SIG-M5 (cell line): Measurements from ENCODE around the gene ARMH4.

Experiments used
- DNase-seq: peaks from one replicate; lab custom pipeline; 2025; lab: John Stamatoyannopoulos, UW

ARMH4 gene

DNA sequence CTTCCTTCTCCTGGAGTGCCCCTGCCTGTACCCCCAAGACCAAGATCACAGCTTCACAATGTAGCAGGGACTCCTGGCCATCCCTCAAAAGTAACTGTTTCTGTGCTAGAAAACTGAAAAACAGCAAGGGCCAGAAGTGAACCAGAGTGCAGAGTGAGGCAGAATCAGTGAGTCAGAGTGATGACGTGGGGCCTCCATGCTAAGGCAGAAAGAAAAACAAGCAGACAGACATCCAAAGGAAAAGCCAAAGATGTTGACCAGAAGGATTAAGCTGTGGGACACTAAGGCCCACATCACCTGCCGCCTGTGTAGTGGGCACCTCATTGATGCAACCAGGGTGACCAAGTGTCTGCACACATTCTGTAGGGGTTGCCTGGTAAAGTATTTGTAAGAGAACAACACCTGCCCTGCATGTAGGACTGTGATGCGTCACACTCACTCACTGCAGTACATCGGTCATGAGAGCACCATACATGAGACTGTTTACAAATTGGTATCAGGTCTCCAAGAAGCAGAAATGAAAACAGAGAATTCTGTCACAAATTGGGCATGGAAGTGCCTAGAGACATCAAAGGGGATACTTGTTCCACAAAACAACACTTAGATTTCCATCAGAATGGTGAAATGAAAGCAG lies 51.2 kb downstream of the ARMH4 start:
- DNase-seq, result no peak

DNA sequence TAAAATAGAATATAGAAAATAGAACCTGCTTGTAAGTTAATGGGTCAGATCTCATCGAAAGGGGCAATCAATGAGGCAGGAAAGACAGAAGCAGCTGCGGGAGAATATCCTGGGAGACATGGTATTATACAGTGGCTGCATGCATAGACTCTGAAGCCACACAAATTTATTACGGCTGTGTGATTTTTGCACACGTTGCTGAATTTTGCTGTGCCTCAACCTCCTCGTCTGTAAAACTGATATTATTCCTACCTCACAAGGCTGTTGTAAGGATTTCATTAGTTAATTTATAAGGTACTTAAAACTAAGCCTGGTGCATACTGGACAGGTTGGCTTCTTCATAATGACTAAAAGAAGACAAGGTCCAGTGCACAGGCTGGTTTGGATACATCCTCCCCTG lies 52.3 kb downstream of the ARMH4 start:
- DNase-seq, result no peak

DNA sequence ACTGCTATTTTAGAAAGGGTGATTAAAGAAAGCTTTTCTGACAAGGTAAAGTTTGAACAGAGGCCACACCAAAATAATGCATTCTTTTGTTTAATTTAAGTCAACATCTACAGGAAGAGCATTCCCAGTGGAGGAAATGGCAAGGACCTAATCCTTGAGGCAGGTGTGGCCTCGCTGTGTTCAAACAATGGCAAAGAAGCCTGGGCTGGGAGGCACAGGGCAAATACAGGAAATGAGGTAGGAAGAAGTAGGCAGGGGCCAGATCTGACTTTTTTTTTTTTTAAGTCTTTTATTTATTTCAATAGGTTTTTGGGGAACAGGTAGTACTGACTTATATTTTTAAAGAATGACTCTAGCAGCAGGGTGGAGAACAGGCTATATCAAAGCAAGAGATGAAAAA lies 53.5 kb downstream of the ARMH4 start:
- DNase-seq, result no peak

DNA sequence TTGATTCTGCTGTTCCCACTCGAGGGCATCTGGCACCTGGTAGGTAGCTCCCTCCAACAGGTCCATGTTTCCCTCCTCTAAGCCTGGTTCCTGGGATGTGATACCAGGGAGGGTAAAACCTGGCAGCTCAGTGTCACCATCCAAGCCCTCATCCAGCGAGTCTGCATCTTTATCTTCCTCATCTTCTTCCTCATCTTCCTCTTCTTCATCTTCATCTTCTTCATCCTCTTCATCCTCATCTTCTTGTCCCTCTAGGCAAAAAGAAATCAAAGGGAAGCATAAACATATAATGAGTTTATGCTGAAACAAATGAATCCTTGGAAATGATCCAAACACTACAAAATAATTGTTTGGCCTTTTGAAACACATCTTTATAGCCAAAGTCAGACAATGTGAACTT lies 55.3 kb downstream of the ARMH4 start:
- DNase-seq, result no peak

DNA sequence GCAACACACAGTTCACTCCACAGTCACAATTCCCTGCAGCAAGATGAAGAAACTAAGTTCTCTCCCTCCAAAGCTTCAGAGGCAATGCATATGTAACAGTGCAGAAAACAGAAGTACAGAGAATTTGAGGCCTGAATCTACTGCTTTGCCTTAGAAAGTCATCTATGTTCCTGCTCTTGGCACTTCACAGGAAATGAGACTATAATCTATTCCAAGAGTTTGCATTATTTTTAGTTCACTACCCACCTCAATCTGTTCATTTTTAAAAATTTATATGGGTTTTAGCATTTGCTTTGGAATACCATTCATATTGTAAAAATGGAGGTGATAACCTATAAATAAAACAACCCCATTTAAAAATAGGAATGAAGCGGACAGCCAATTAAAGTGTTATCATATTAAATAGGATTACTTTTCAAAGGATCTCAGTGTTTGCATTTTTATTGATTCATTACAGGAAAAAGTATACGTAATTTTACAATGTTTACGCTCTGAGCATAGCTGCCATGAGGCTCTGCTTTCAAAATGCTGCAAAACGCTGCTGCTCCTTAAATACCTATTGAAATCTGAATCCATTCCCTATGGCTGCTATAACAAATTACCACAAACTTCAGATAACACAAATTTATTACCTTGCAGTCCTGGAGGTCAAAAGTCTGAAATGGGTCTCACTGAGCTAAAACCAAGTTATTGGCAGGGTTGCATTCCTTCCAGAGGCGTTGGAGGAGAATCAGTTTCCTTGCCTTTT lies 60.0 kb downstream of the ARMH4 start:
- DNase-seq, result no peak

DNA sequence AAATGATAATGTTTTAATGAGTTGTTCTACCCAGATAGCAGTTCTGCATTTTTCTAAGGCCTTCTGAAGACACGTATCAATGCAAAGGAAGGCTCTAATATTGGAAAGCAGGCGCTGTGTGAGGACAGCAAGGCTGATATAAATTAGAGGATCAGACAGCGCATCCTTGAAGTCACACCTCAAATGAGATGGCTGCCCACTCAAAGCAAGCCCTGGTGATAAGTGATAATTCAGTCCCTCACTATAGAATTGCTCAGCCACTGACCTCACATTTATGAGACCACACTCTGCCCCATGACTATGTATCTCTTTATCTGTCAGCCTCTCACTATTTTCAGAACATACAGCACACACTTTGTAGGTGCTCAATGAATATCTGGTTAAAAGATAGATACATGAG lies 62.4 kb downstream of the ARMH4 start:
- no peak for DNase-seq

DNA sequence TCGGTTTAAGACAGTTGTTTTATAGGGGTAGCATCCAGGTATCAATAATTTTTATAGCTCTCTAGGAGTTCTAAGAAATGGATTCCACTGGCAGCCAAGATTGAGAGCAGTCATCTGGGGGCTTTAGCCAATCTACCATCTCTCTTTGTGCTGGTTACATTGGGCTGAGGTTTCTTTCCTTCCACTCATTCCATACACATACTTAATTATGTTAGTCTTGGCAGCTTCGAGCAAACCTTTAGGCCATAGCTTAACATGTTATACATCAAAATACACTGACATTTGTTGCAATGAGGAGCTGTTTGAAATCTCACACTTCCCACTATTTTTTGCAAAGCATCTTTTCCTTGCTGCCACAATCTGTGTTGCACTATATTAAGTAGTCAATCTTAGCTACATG lies 63.1 kb downstream of the ARMH4 start:
- DNase-seq, result no peak

DNA sequence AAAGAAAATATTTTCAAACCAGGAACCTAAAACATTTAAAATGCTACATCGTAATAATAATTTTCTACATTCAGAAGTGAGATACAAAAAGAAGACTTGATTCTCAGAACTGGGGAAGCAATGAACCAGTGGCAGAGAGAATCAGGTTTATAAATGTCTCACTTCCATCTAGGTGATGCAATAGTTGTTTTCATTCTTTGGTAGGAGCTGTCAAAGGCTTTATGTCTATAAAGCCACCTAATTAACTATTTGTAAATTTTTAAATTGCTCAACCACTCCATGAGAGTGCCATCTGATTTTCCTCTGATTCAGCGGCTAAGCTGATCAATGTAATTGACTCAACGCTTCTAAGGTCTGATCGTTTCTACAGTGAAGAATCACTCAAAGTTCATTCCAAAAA lies 66.1 kb downstream of the ARMH4 start:
- DNase-seq, result no peak

DNA sequence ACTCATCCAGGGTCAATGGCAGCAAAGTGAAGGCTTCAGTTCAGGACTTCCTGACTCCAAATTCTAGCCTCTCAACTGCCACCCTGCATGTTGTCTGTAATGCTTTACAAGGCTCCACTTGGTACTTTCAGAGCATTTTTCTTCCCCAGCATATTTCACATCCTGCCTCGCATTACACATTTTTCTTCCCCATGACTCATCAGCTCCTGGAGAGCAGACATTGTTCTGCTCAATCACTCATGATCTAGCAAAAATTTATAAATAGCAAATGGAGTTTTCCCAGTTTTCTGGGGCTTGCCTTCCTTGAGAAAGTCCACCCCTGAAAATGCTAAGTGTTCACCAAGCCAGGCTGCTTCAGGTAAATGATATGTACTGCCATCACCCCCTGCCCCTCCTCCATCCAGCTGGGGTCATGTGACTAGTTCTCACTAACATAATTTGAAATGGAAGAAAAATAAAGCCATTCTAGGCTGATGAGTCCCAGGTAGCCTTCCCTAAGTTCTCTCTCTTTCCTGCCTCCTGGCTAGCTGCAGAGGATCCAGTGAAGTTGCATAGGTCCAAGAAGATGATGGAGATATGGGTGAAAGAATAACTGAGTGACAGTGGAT lies 69.4 kb downstream of the ARMH4 start:
- DNase-seq, result no peak

DNA sequence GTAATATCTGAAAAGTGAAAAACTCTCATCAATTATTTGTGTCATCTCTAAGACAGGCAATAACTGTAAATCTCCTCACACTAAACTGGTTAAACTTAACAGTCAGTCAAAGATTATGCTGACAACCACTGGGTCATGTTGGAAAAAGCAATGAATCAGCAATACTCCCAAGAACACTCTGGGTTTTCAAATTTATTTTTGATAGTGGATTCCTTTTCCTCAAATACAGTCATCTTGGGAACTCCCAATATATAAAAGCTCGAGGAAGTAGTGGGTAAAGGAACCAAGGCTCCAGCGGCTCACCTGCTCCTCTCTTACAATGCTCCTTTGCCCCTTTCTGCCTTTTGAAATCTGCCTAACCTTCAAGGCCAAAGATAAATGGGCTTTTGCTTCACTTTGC lies 70.0 kb downstream of the ARMH4 start:
- DNase-seq, result no peak

DNA sequence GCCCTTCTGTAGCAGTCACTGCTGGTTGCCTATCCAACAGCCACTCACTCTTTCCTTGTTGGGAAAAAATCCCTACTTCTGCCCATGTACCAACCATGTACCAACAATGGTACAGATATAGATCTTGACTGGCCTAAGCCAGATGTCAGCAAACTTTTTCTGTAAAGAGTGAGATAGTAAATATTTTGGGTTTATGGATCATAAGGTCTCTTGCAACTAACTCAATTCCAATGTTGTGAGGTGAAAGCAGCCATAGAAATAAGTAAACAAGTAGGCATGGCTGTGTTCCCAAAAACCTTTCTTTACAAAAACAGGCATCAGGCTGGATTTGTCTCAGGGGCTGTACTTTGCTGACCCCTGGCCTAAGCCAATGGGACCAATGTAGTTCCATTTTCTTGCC lies 73.5 kb downstream of the ARMH4 start:
- no peak for DNase-seq

DNA sequence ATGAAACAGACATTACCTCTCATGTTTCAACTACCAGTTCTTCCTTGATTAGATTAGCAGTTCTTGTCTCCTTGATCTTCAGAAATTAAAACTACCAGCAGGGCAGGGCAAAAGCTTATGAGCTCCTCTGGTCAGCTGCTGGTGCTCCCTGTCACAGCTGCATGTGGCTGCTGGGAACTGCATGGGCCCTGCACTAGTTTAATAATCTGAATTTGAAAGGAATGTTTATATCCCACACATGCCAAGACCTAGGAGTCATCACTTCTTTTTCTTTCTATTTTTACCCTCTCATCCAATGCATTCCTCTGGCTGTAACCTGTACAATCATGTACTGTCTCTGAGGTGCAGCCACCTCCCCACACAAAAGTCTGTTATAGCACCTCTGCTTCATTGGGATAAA lies 73.9 kb downstream of the ARMH4 start:
- no peak for DNase-seq

DNA sequence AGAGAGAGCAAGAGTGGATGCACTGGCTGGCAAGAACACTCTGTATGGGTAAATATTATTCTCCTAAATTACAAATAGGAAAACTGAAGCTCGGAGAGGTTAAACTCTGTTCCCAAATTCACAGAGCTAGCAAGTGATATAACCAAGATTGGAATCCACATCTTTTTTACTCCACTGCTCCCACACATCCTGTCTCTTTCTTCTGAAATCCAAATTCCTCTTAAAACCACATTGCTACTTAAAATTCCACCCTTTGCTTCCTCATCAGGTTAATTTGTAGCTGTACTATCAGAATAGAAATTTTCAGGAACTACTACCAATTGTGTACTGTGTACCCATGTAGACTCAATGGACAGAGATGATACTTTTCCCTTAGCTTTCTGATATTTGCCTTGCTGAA lies 74.4 kb downstream of the ARMH4 start:
- DNase-seq, result no peak

DNA sequence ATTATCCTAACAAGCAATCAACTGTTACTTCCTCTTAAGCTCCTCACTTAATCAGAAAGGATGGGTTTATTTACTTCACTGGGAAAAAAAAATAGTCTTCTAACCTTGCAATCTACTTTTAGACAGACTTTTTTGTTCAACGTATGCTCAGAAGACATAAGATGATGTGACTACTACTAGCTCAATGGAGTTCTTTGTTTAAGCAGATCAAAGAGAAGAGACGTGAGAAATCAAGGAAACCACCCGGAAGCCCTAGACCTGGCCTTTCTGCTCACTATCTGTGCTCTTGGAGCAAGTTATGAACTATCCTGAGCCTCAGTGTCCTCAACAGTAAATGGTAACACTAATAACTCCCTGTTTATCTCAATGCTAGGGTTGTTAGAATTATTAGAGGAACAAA lies 78.5 kb downstream of the ARMH4 start:
- no peak for DNase-seq

DNA sequence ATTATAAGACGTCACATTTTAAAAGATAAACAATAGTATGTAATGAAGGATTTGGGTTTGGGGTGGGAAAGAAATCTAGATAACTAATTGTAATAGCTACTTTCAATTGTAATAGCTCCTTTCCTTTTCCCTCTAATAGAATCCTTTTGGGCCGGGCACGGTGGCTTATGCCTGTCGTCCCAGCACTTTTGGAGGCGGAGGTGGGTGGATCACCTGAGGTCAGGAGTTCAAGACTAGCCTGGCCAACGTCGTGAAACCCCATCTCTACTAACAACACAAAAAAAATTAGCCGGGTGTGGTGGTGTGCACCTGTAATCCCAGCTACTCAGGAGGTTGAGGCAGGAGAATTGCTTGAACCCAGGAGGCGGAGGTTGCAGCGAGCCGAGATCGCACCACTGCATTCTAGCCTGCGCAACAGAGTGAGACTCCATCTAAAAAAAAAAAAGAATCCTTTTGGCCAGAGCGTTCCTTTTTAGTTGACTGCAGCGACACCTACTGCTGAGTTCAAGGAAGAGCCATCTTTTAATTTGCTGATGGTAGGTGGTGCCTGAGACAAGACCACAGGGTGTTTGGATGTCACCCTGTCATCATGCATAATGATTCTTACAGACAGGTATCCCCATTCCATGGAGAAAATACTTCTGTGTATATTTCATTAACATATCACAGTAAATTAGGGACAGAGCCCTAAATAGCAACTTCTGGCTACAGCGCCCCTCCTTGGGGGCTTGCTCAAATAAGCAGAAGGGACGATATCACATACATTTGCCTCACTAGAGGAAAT lies 79.5 kb downstream of the ARMH4 start:
- DNase-seq, result no peak

DNA sequence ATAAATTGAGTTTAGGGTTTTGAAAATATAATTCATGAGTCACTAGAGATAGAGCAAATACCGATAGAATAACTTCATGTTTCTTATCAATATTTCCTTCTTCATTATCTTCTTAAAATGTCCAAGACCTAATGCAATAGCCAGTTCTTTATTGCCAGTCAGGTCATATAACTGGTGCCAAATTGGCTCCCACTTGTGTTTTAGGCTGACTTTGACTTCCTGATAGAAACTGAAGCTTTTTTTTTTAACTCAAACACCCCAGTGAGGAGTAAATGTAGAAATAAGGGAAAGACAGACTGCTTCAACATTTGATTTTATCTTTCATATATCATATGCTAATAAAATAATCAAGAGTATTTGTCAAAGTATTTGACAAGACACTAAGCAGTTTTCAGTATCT lies 80.7 kb downstream of the ARMH4 start:
- DNase-seq, result no peak

DNA sequence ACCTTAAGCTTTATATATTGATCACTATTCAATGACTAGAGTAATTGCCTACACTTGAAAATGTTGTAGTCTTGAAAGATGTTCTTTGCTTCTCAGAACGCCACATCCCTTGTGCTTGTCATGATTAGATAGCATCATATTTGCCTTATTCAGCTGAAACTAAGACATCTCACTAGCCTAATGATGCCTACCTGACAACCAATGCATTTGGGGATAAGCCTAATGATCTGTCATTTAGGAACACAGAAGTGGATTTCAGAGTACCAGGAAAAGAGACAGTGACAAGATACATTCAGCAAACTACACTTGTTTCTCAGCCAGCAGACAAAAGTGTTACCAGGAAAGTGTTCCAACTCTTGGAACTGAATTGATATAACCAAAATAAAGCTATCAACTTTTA lies 83.7 kb downstream of the ARMH4 start:
- DNase-seq, result no peak

DNA sequence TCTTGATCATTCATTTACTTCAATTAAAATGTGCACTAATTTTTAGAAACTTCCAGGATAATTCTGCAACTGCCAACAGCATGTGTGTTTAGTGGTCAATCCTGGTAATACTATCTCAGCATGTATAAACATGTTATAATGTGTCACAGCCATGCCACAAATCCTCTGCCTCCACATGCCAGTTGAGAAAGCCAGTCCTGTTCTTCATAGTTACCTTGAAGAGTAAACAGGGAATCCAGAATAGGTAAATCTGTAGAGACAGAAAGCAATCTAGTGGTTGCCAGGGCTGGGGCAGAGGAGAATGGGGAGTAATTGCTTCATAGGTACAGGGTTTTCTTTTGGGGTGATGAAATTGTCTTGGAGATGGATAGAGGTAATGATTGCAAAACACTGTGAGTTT lies 85.9 kb downstream of the ARMH4 start:
- DNase-seq, result no peak

DNA sequence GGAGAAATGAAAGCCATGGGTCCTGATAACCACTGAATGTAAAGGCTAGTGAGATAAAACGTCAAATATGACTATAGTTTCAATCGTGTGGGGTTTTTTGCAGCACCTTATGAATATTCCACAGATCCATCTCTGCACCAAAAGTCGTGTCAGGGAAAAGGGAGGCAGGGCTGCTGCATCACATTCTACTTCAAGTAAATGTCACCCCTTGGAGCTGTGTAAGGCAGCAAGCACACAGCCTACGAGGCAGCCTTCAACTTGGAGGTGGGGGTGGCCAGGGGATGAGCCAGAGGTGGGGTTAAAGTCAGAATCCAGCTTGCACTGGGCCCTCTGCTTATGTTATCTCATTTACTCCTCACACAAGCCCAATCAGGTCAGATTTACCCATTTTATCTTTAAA lies 90.4 kb downstream of the ARMH4 start:
- no peak for DNase-seq

DNA sequence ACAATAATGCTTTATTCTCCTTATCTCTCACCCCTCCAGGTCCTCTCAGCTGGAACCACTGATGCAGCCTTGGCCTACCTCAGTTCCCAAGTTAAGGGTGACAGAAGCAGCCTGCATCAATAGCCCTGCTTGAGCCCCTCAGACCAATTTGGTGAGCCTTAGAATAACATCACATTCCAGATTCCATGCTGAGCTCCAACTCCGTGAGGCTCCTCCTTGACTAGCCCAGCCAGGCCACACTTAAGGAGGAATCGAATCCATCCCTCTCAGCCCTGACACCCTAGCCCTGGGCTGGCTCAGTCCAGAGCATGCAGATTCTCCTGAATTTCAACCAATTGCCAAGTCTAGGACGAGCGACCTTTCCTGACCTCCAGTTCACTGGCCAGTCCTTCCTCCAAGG lies 91.1 kb downstream of the ARMH4 start:
- no peak for DNase-seq

DNA sequence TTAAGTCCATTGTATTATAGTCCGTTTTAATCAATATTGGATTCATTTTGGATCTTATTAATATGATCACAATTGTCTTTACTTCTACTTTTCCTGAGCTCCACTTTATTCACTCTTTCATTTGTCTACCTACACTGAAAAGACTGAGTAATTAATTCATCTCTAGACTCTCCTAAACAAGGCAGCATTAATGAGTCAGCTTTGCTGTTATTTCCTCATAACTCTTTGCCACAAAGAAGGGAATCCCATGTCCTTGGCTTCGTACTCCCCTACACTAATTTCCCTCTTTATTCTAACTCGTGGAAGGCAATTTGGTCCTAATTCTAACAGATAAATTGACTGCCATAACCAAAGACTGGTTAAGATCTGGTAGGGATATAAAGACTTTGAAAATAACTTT lies 91.9 kb downstream of the ARMH4 start:
- DNase-seq, result no peak

DNA sequence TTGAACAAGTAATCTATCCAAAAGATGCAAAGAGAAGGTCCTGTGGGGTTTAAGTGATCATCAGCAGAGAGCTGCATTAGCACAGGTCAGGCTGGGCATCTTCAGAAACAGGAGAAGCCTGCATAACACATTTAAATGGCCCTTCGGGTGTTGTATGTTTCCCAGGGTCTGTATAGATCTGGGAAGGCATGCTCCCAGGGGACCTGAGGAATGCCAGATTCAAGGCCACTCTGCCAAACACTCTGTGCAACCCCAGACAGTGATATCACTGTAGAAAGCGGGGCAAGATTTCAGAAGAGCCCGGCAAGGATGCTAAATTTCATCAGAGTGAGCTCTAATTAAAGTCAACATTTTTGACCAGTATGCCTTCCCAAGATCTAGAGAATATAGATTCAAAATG lies 92.9 kb downstream of the ARMH4 start:
- no peak for DNase-seq

DNA sequence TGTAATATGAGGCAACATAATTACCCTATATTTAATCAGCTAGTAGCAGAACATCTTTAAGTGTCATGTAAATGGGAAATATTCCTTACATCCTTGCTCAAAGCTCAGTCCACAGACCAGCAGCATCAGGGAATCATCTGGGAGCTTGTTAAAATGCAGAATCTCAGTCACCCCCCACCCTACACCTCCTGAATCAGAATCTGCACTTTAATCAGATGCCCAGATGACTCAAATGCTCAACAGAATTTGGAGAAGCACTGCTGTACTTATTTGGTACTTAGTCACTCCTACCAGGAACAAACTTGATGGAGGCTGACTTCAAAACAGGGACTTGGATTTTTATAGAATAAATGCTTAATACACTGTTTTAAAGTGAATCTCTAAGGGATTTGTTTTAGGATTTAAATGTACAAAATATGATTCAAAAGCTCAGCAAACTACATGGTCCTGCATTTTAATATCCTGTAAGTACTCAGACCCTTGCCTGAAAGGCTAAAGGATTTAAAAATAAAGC lies 96.5 kb downstream of the ARMH4 start:
- DNase-seq, result no peak
